Left lung (tissue), 10 donors: ENCODE measurements around the gene PRKCD. TPM values are rescaled to one million over a fixed set of nuclear protein-coding genes. Genes with fewer than 3 reads are reported as not detected.

Experiments used
- ATAC-seq: fragments of 200-7000 bp; cut with Tn5 transposase; one replicate; pipeline ENCODE4 v1.9.1; 2020; ENCODE audit warnings: moderate library complexity
- DNase-seq, 4 donors: peaks; one replicate each; pipeline ENCODE4 v3.0.0-alpha.2; 2013 to 2020
- H3K27ac ChIP-seq, 2 donors: fragments of 200-600 bp; sonication (generic) in 1 of 2; one replicate each; pipeline versions ENCODE4 v1.5.0 to v1.8.0; 2020 to 2021
- H3K27me3 ChIP-seq, 2 donors: fragments of 200-600 bp; sonication (generic) in 1 of 2; one replicate each; pipeline versions ENCODE4 v1.5.0 to v1.8.0; 2020 to 2021
- H3K36me3 ChIP-seq, 2 donors: fragments of 200-600 bp; sonication (generic) in 1 of 2; one replicate each; pipeline versions ENCODE4 v1.5.0 to v1.8.0; 2020 to 2021
- H3K4me1 ChIP-seq, 2 donors: fragments of 200-600 bp; one replicate each; pipeline ENCODE4 v1.8.0; 2021
- H3K4me3 ChIP-seq, 2 donors: fragments of 200-600 bp; sonication (generic) in 1 of 2; one replicate each; pipeline versions ENCODE4 v1.5.0 to v1.8.0; 2020 to 2021; ENCODE audit warnings: mild to moderate bottlenecking in 1 of 2
- H3K9me3 ChIP-seq, 2 donors: fragments of 200-600 bp; sonication (generic) in 1 of 2; one replicate each; pipeline versions ENCODE4 v1.5.0 to v1.8.0; 2020 to 2021
- CTCF ChIP-seq, 2 donors: fragments of 200-600 bp; sonication (generic) in 1 of 2; IDR thresholded peaks; one replicate each; pipeline versions ENCODE4 v1.5.0 to v1.8.0; 2021; ENCODE audit warnings: antibody characterized with exemption in 2 of 2
- intact Hi-C, 2 donors: fragments of 100-400 bp; cut with DNase I; formaldehyde crosslinking; loops; one replicate each; pipeline versions ENCODE4 v1.11.2 to v1.14.2; 2022
- polyA plus RNA-seq, 6 donors: library from polyadenylated mRNA; unstranded; fragments of 120-200 nt; gene quantifications; one replicate each; pipeline ENCODE4 v1.2.1, GENCODE V29; 2013; ENCODE audit not compliant: insufficient read length in 6 of 6
- total RNA-seq, 2 donors: library from RNA; stranded (reverse); fragmentation: NEBNext Ultra II Directional; extraction: Animal tissue kit (Norgen Biotek cat#: 25700); gene quantifications; one replicate each; pipeline ENCODE4 v1.2.1, GENCODE V29; 2021
- donor health status: DM: no; HTN: yes; CAD: no.
- donor health status: DM: no; HTN: no; CAD: no.

The PRKCD gene
- total and polyA plus RNA-seq, 8 donors = 45.5 to 73.7 (median 53.0) TPM

DNA sequence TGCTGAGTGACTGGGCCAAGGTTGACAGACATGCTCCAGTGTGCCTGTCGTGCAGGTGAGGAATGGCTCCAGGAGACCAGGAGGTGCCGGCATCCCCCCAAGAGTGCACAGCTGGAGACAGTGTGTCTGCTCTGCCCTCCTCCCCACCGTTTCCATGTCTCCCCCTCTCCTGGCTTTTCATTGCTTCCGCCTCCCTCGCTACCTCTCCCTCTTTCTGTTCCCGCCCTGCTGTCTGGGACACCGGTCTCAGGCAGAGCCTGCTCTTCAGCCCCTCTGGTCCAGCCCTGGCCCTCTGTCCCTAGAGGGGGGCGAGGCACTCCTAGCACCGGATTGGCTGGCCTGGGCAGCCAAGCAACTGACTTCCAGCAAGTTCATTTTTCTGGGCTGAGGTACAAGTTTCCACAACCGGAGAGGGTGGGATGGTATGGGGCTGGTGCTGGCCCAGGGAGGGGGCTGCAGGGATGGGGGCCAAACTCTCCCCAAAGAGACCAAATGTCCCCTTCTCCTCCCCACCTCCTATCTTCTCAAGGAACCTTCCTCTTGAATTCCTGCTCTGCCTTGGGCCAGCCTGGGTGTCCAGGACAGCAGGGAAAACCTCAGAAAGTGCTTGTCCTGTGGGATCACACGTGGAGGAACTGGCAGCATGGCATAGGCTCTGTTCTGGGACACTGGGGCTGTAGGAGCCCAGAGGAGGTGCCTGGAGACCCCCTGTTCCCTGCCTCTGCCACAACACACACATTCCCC, 32.6 kb downstream of the PRKCD start:
- H3K27me3 ChIP-seq = no peaks in the 10 kb centered on the region
- H3K36me3 ChIP-seq = peaks cover 0 to 62% of the 10 kb centered on the region in 2 donors
- peaks cover 8 to 38% of the 10 kb centered on the region in 2 donors for H3K4me1 ChIP-seq
- intact Hi-C loops = loop anchor here in 1 of 2 donors (10.0 kb wide), 1 partner anchor 59 kb away; the partner anchor contains the start of gene RFT1
- H3K27ac ChIP-seq = peak overlapping the region in 1 of 2 donors; percentile 25
- no peak for TF ChIP-seq CTCF (IDR thresholded peaks at IDR 0.05)
- no peak overlapping the region for H3K4me3 ChIP-seq
- peak; percentile 10 for ATAC-seq
- DNase-seq = peak in 1 of 4 donors; percentile 45
- no peaks in the 10 kb centered on the region for H3K9me3 ChIP-seq

- no peaks in the 10 kb centered on the region for H3K27me3 ChIP-seq
- no peak for DNase-seq
- no peak for TF ChIP-seq CTCF (IDR thresholded peaks at IDR 0.05)
- H3K4me1 ChIP-seq = peaks cover 8 to 38% of the 10 kb centered on the region in 2 donors
- H3K9me3 ChIP-seq = no peaks in the 10 kb centered on the region
- H3K36me3 ChIP-seq = peaks cover 0 to 54% of the 10 kb centered on the region in 2 donors
- no peak for ATAC-seq
- H3K27ac ChIP-seq = peak overlapping the region in 1 of 2 donors; percentile 25
- H3K4me3 ChIP-seq = no peak overlapping the region
- intact Hi-C loops = loop anchor here (5.0 to 10.0 kb wide), 2 partner anchors 60 to 77 kb away; partner anchors contain the start of gene RFT1 (in 1 of the 2)
These were observed 33.4 kb downstream of the PRKCD start for GRCh38 chr3:53194210-53195065.

DNA sequence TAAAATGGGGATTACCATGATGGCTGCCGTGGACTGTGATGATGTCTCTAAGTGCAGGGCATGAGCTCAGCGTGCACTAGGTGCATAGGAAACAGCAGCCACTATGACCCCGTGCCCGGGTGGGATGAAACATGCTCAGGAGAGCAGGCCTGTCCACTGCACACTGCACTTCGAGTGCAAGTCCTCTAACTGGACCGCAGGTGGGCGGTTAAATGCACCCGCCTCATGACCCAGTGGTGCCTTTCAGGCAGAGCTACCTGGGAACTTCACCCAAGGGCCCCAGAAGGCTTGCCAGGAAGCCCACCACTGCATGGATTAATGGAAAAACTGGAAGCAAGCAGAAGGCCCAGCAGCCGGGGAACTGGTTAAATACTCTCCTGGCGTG, 34.0 kb downstream of the PRKCD start:
- TF ChIP-seq CTCF (IDR thresholded peaks at IDR 0.05) = no peak
- Histone ChIP-seq H3K4me3 (no peak overlapping the region), H3K27ac (no peak overlapping the region), H3K4me1 (peaks cover 8 to 38% of the 10 kb centered on the region in 2 donors), H3K36me3 (peaks cover 0 to 48% of the 10 kb centered on the region in 2 donors), H3K27me3 (no peaks in the 10 kb centered on the region), H3K9me3 (no peaks in the 10 kb centered on the region)
- ATAC-seq (no peak), DNase-seq (no peak)
- intact Hi-C loops = loop anchor here (5.0 to 10.0 kb wide), 2 partner anchors 60 to 78 kb away; partner anchors contain the start of gene RFT1 (in 1 of the 2)

- H3K4me3 ChIP-seq = no peak overlapping the region
- no peaks in the 10 kb centered on the region for H3K9me3 ChIP-seq
- peaks cover 0 to 40% of the 10 kb centered on the region in 2 donors for H3K36me3 ChIP-seq
- no peaks in the 10 kb centered on the region for H3K27me3 ChIP-seq
- intact Hi-C loops = loop anchor here (5.0 to 10.0 kb wide), 2 partner anchors 61 to 79 kb away; partner anchors contain the start of gene RFT1 (in 1 of the 2)
- peak; percentile 95 to 100 for TF ChIP-seq CTCF (IDR thresholded peaks at IDR 0.05)
- ATAC-seq = peak; percentile 71
- H3K4me1 ChIP-seq = peaks cover 8 to 38% of the 10 kb centered on the region in 2 donors
- DNase-seq = peak in 3 of 4 donors; percentile 49 to 91 (median 69)
- no peak overlapping the region for H3K27ac ChIP-seq
These were observed 34.9 kb downstream of the PRKCD start for GRCh38 chr3:53195602-53196574.
